Measurements from ENCODE around the gene DCUN1D4.
A peak's percentile ranks its signal among the peaks of the same experiment; 100 is the strongest.

Gene DCUN1D4

GRCh38 chr4:51835855-51836254 lies 7.1 kb upstream of the DCUN1D4 start:
- TF ChIP-seq, protein P1, sequence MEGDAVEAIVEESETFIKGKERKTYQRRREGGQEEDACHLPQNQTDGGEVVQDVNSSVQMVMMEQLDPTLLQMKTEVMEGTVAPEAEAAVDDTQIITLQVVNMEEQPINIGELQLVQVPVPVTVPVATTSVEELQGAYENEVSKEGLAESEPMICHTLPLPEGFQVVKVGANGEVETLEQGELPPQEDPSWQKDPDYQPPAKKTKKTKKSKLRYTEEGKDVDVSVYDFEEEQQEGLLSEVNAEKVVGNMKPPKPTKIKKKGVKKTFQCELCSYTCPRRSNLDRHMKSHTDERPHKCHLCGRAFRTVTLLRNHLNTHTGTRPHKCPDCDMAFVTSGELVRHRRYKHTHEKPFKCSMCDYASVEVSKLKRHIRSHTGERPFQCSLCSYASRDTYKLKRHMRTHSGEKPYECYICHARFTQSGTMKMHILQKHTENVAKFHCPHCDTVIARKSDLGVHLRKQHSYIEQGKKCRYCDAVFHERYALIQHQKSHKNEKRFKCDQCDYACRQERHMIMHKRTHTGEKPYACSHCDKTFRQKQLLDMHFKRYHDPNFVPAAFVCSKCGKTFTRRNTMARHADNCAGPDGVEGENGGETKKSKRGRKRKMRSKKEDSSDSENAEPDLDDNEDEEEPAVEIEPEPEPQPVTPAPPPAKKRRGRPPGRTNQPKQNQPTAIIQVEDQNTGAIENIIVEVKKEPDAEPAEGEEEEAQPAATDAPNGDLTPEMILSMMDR (conservative IDR thresholded peaks at IDR 0.05): no peak
- no peak overlapping the region for H3K27ac ChIP-seq

- TF ChIP-seq, protein P1 (conservative IDR thresholded peaks at IDR 0.05): no peak
- no peak overlapping the region for H3K27ac ChIP-seq
These were observed 6.4 kb upstream of the DCUN1D4 start for GRCh38 chr4:51836549-51836948.

DNA sequence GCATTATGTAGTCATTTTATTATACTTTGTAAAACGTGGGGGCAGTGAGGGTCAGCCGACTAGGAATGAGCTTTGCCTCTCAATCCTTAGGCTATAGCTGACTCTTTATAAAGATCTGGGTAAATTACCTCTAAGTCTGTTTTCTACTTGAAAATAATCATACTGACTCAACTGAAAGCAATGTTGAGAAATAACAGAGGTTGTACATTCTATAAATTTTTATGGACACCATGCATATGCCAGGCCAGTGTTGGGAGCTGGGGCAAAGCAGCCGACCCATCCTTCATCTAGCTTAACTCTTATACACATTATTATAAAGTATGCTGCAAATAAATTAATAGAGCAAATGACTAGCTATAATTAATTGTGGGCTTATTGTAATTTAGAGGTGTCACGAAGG lies 2.2 kb upstream of the DCUN1D4 start:
- TF ChIP-seq, protein P1 (conservative IDR thresholded peaks at IDR 0.05): no peak

DNA sequence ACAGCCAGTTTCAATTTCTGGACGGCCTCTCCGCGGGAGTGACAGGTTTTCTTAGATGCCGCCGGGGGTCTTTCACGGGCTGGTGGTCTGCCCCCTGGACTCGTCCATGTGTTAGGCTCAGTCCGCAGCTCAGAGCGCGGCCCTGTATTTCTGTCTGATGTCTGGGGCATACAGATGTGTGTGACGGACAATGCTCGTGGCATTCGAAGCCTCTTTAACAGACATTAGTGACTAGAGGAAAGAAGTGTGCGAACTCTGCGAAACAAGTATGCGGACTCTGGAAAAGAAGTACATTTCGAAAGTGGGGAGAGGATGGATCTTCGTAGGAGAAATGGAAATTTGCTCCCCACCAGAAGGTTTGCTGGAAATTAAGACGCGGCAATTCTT lies 793 bp upstream of the DCUN1D4 start:
- H3K27ac ChIP-seq: peak overlapping the region; percentile 80; the same call in 1 of the 2 replicates
- TF ChIP-seq, protein P1 (conservative IDR thresholded peaks at IDR 0.05): no peak

More for the DNA sequence above, 2.2 kb upstream of the DCUN1D4 start:
- H3K27ac ChIP-seq: no peak overlapping the region

DNA sequence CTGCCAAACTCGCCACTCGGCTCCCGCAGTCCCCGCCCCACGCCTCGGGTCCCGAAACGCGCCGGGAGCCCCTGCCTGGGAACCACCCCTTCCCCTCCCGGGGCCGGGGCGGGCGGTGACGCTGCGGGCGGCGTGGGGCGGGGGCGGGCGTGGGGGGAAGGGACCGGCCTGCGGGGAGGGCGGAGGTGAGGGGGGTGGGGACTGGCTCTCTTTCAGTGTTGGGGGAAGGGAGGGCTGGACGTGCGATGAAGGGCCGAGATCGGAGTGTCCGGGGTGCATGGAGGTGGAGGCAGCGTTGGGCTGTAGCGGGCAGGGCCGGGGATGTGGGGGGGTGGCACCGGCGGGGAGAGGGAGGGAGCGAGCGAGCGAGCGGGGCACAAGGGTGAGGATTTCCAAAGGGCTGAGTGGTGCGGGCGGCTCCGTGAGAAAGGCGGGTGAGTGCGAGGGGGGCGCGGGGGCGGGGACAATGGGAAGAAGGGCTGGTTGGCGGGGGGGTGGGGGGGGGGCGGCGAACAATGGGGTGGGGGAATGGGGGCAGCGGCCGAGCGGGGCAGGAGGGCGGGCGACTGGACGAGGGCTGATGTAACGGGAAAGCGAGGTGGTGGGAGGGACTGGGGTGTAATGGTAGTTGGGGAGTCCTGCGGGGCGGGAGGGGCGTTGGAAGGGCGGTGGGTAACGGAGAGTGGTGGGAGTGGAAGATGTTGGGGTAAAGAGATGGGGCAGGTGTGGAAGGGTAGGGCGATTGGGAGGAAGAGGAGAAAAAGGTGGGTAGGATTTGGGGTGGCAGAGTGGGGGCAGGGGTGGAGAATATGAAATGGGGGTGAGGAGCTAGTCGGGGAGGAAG lies 578 bp downstream of the DCUN1D4 start:
- TF ChIP-seq, protein P1 (conservative IDR thresholded peaks at IDR 0.05): no peak
- H3K27ac ChIP-seq: peak overlapping the region; percentile 80

- H3K27ac ChIP-seq: peak overlapping the region; percentile 80
- TF ChIP-seq, protein P1 (conservative IDR thresholded peaks at IDR 0.05): no peak
These were observed 1.5 kb downstream of the DCUN1D4 start for GRCh38 chr4:51844153-51845054.

DNA sequence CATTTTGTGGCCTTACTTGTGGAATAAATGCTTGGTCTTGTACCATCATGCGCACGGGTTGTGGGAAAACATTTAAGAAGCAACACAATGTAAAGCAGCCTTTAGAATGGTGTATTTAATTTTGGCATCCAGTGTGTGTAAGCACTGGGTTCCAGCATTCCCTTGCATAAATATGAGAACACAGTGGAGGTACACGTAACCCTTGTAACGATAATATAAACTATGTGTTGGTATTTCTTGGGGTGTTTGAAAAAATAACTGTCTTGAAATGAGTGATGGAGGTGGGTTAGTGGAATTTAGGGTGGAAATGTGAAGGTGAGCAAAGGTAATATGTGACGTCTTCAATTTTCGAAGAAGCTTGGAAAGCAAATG lies 2.1 kb downstream of the DCUN1D4 start:
- TF ChIP-seq, protein P1 (conservative IDR thresholded peaks at IDR 0.05): no peak
- peak overlapping the region; percentile 80 for H3K27ac ChIP-seq

Measured in VCaP (cell line).